SK-N-MC (cell line): Measurements from ENCODE around the gene TGFBI.

Experiments
- DNase-seq: peaks from one replicate; pipeline ENCODE4 v3.0.0-alpha.2; 2011; ENCODE audit warnings: low read depth, low spot score
- H3K27ac ChIP-seq: fragments of 200-600 bp; sonication (generic); 2 replicates; pipeline ENCODE4 v1.5.1; 2016; ENCODE audit warnings: mixed run types
- H3K36me3 ChIP-seq: fragments of 200-600 bp; sonication (generic); 2 replicates; pipeline ENCODE4 v1.6.1; 2017; ENCODE audit warnings: antibody characterized with exemption, low read length, mixed read lengths; ENCODE audit not compliant: insufficient read depth
- H3K4me3 ChIP-seq: fragments of 200-600 bp; sonication (generic); 2 replicates; pipeline ENCODE4 v1.5.1; 2016
- H3K9ac ChIP-seq: fragments of 200-600 bp; sonication (generic); 2 replicates; pipeline ENCODE4 v1.8.0; 2017; ENCODE audit warnings: mixed run types, mixed read lengths; ENCODE audit not compliant: insufficient read length
- H3K9me3 ChIP-seq: fragments of 200-600 bp; sonication (generic); 2 replicates; pipeline ENCODE4 v1.6.1; 2017; ENCODE audit warnings: low read depth, mild to moderate bottlenecking, antibody characterized with exemption, low read length, moderate library complexity, mixed read lengths
- EZH2 ChIP-seq: fragments of 200-600 bp; sonication (generic); IDR thresholded peaks from one replicate; pipeline ENCODE4 v1.6.1; 2017; ENCODE audit warnings: antibody characterized with exemption
- FOXP2 ChIP-seq: optimal IDR thresholded peaks from 2 replicates; pipeline ENCODE3; 2011; ENCODE audit warnings: mild to moderate bottlenecking, moderate library complexity; ENCODE audit not compliant: insufficient read depth; ENCODE audit errors: extremely low read length, control extremely low read depth
- POLR2AphosphoS5 ChIP-seq: IDR thresholded peaks from 2 replicates; pipeline ENCODE4 v1.6.1; 2012; ENCODE audit warnings: mild to moderate bottlenecking, low read depth, low read length, borderline replicate concordance

Gene TGFBI

GRCh38 chr5:135999406-136000139 lies 29.2 kb upstream of the TGFBI start:
- H3K9ac ChIP-seq: no peak overlapping the region
- no peak for DNase-seq
- H3K36me3 ChIP-seq: no peaks in the 10 kb centered on the region
- H3K4me3 ChIP-seq: no peak overlapping the region
- no peak for TF ChIP-seq POLR2AphosphoS5
- TF ChIP-seq FOXP2: no peak
- no peak for TF ChIP-seq EZH2
- H3K27ac ChIP-seq: no peak overlapping the region
- no peaks in the 10 kb centered on the region for H3K9me3 ChIP-seq

GRCh38 chr5:136000147-136000546 lies 28.6 kb upstream of the TGFBI start:
- Histone ChIP-seq H3K9ac (no peak overlapping the region), H3K9me3 (no peaks in the 10 kb centered on the region), H3K27ac (no peak overlapping the region), H3K36me3 (no peaks in the 10 kb centered on the region), H3K4me3 (no peak overlapping the region)
- no peak for DNase-seq
- no peak for TF ChIP-seq POLR2AphosphoS5
- TF ChIP-seq EZH2: no peak
- TF ChIP-seq FOXP2: no peak

GRCh38 chr5:136000932-136001331 lies 27.9 kb upstream of the TGFBI start:
- Histone ChIP-seq H3K9ac (no peak overlapping the region), H3K9me3 (no peaks in the 10 kb centered on the region), H3K36me3 (no peaks in the 10 kb centered on the region), H3K4me3 (no peak overlapping the region), H3K27ac (no peak overlapping the region)
- peak; percentile 28 for DNase-seq
- TF ChIP-seq FOXP2: no peak
- TF ChIP-seq POLR2AphosphoS5: no peak
- TF ChIP-seq EZH2: no peak

GRCh38 chr5:136001466-136001981 lies 27.3 kb upstream of the TGFBI start:
- Histone ChIP-seq H3K9me3 (no peaks in the 10 kb centered on the region), H3K36me3 (no peaks in the 10 kb centered on the region), H3K4me3 (no peak overlapping the region), H3K27ac (no peak overlapping the region), H3K9ac (no peak overlapping the region)
- TF ChIP-seq POLR2AphosphoS5 (no peak), EZH2 (no peak), FOXP2 (no peak)
- DNase-seq: no peak

- Histone ChIP-seq H3K4me3 (no peak overlapping the region), H3K36me3 (no peaks in the 10 kb centered on the region), H3K9ac (no peak overlapping the region), H3K27ac (no peak overlapping the region), H3K9me3 (no peaks in the 10 kb centered on the region)
- TF ChIP-seq EZH2: no peak
- no peak for DNase-seq
Measured at GRCh38 chr5:136004436-136004835, 24.4 kb upstream of the TGFBI start.

GRCh38 chr5:136005476-136005875 lies 23.3 kb upstream of the TGFBI start:
- Histone ChIP-seq H3K4me3 (no peak overlapping the region), H3K9ac (no peak overlapping the region), H3K27ac (no peak overlapping the region), H3K9me3 (no peaks in the 10 kb centered on the region), H3K36me3 (no peaks in the 10 kb centered on the region)
- no peak for DNase-seq
- TF ChIP-seq POLR2AphosphoS5 (no peak), FOXP2 (no peak), EZH2 (no peak)

GRCh38 chr5:136006164-136006563 lies 22.6 kb upstream of the TGFBI start:
- Histone ChIP-seq H3K27ac (no peak overlapping the region), H3K36me3 (no peaks in the 10 kb centered on the region), H3K4me3 (no peak overlapping the region), H3K9ac (no peak overlapping the region), H3K9me3 (no peaks in the 10 kb centered on the region)
- no peak for DNase-seq
- TF ChIP-seq POLR2AphosphoS5 (no peak), EZH2 (no peak), FOXP2 (no peak)

- Histone ChIP-seq H3K9me3 (no peaks in the 10 kb centered on the region), H3K9ac (no peak overlapping the region), H3K4me3 (no peak overlapping the region), H3K36me3 (no peaks in the 10 kb centered on the region), H3K27ac (no peak overlapping the region)
- no peak for TF ChIP-seq POLR2AphosphoS5
- no peak for TF ChIP-seq FOXP2
- TF ChIP-seq EZH2: no peak
- DNase-seq: no peak
Measured at GRCh38 chr5:136006761-136007251, 22.0 kb upstream of the TGFBI start.

- Histone ChIP-seq H3K36me3 (no peaks in the 10 kb centered on the region), H3K27ac (no peak overlapping the region), H3K4me3 (no peak overlapping the region), H3K9ac (no peak overlapping the region), H3K9me3 (no peaks in the 10 kb centered on the region)
- no peak for DNase-seq
- TF ChIP-seq POLR2AphosphoS5 (no peak), EZH2 (no peak), FOXP2 (no peak)
Measured at GRCh38 chr5:136007271-136007670, 21.5 kb upstream of the TGFBI start.
